CD14-positive monocyte (primary cell): ENCODE data around the gene DNAH3. TPM values are rescaled to one million over a fixed set of nuclear protein-coding genes. Genes with fewer than 3 reads are reported as not detected.
"Not testable (repeated sequence)": the region's sequence is repeated elsewhere in the genome, so short reads cannot be mapped to it uniquely, and the experiment has no call there.

Source experiments
- DNase-seq, 3 donors: peaks; one replicate each; pipeline ENCODE4 v3.0.0-alpha.2; 2011 to 2022
- H2AFZ ChIP-seq: 2 replicates; pipeline ENCODE4 v1.6.0; 2012; ENCODE audit warnings: mild to moderate bottlenecking, low read depth, low read length, inconsistent platforms; ENCODE audit not compliant: insufficient read depth, poor library complexity, severe bottlenecking
- H3K27ac ChIP-seq, 2 donors: 1 replicate in 1 of 2; 2 replicates in 1 of 2; pipeline ENCODE4 v1.5.1; 2012 to 2013; ENCODE audit warnings: low read length in 2 of 2, control low read depth in 1 of 2, inconsistent platforms in 1 of 2, low read depth in 1 of 2, mild to moderate bottlenecking in 1 of 2
- H3K27me3 ChIP-seq, 2 donors: one replicate each; pipeline versions ENCODE4 v1.6.0 to v1.6.1; 2011 to 2013; ENCODE audit warnings: low read length in 2 of 2; ENCODE audit not compliant: control insufficient read depth in 2 of 2, insufficient read depth in 2 of 2
- H3K36me3 ChIP-seq, 2 donors: replicated peaks in 1 of 2; 1 replicate in 1 of 2; 2 replicates in 1 of 2; pipeline versions ENCODE4 v1.5.1 to v1.6.1; 2012 to 2013; ENCODE audit warnings: low read length in 2 of 2, control low read depth in 1 of 2, inconsistent platforms in 1 of 2, mild to moderate bottlenecking in 1 of 2; ENCODE audit not compliant: insufficient read depth in 2 of 2, control insufficient read depth in 1 of 2
- H3K4me1 ChIP-seq, 2 donors: 1 replicate in 1 of 2; 2 replicates in 1 of 2; pipeline versions ENCODE4 v1.5.1 to v1.6.1; 2012 to 2013; ENCODE audit warnings: low read length in 2 of 2, control low read depth in 1 of 2, inconsistent platforms in 1 of 2, mild to moderate bottlenecking in 1 of 2, moderate library complexity in 1 of 2; ENCODE audit not compliant: insufficient read depth in 2 of 2, control insufficient read depth in 1 of 2
- H3K4me2 ChIP-seq: replicated peaks from 2 replicates; pipeline ENCODE3; 2012; ENCODE audit warnings: low read length, moderate library complexity, mild to moderate bottlenecking; ENCODE audit not compliant: poor library complexity, severe bottlenecking; ENCODE audit errors: extremely low read depth
- H3K4me3 ChIP-seq, 3 experiments: fragments of 200-600 bp in 1 of 3; sonication (generic) in 1 of 3; replicated peaks in 1 of 3; 1 replicate in 2 of 3; 2 replicates in 1 of 3; pipeline ENCODE4 v1.5.1; 2011 to 2013; ENCODE audit warnings: low read length in 3 of 3, mild to moderate bottlenecking in 3 of 3, control low read depth in 2 of 3, low read depth in 2 of 3, inconsistent platforms in 1 of 3, moderate library complexity in 1 of 3
- H3K79me2 ChIP-seq: 2 replicates; pipeline ENCODE4 v1.6.0; 2012; ENCODE audit warnings: mild to moderate bottlenecking, control low read depth, inconsistent platforms, low read length, moderate library complexity; ENCODE audit not compliant: insufficient read depth
- H3K9ac ChIP-seq: 2 replicates; pipeline ENCODE4 v1.6.0; 2017; ENCODE audit warnings: low read length, mild to moderate bottlenecking; ENCODE audit not compliant: insufficient read depth, poor library complexity, severe bottlenecking
- H3K9me3 ChIP-seq, 2 donors: replicated peaks in 1 of 2; 1 replicate in 1 of 2; 2 replicates in 1 of 2; pipeline versions ENCODE4 v1.5.1 to v1.6.1; 2012 to 2013; ENCODE audit warnings: low read length in 2 of 2, control low read depth in 1 of 2; ENCODE audit not compliant: control insufficient read depth in 1 of 2, insufficient read depth in 1 of 2
- H4K20me1 ChIP-seq: 2 replicates; pipeline ENCODE4 v1.6.0; 2012; ENCODE audit warnings: mild to moderate bottlenecking, low read length, control low read depth, moderate library complexity; ENCODE audit not compliant: insufficient read depth
- H3K27ac Mint-ChIP-seq, 7 donors: one replicate each; pipeline ENCODE4 v1.8.0; 2020; ENCODE audit warnings: mild to moderate bottlenecking in 7 of 7, mixed read lengths in 7 of 7, moderate library complexity in 6 of 7, inconsistent platforms in 2 of 7
- H3K27me3 Mint-ChIP-seq, 3 donors: one replicate each; pipeline ENCODE4 v1.8.0; 2021 to 2022; ENCODE audit warnings: low read depth in 3 of 3, mild to moderate bottlenecking in 3 of 3, mixed read lengths in 3 of 3, moderate library complexity in 3 of 3, inconsistent platforms in 1 of 3
- H3K36me3 Mint-ChIP-seq, 2 donors: one replicate each; pipeline ENCODE4 v1.8.0; 2020; ENCODE audit warnings: mixed read lengths in 2 of 2, inconsistent platforms in 1 of 2, mild to moderate bottlenecking in 1 of 2
- H3K4me1 Mint-ChIP-seq: one replicate; pipeline ENCODE4 v1.8.0; 2020; ENCODE audit warnings: mild to moderate bottlenecking, mixed read lengths
- H3K4me3 Mint-ChIP-seq, 2 donors: one replicate each; pipeline ENCODE4 v1.8.0; 2020; ENCODE audit warnings: mild to moderate bottlenecking in 2 of 2, mixed read lengths in 2 of 2, moderate library complexity in 1 of 2
- H3K9me3 Mint-ChIP-seq, 7 donors: one replicate each; pipeline ENCODE4 v1.8.0; 2020 to 2022; ENCODE audit warnings: mixed read lengths in 7 of 7, mild to moderate bottlenecking in 6 of 7, moderate library complexity in 6 of 7, inconsistent platforms in 2 of 7
- WGBS: methylation state at CpG from one replicate; pipeline ENCODE4 v1.1.5; 2013; ENCODE audit warnings: missing lambda C conversion rate; ENCODE audit not compliant: insufficient coverage; 5-methylcytosine and 5-hydroxymethylcytosine counted together
- intact Hi-C, 2 donors: fragments of 100-400 bp; cut with micrococcal nuclease; formaldehyde crosslinking; loops; one replicate each; pipeline versions ENCODE4 v1.15.0 to v1.15.1; 2023
- polyA plus RNA-seq, 3 donors: library from polyadenylated mRNA; depleted of rRNA in 1 of 3; unstranded in 2 of 3; stranded (reverse) in 1 of 3; fragments of 300-500 nt in 2 of 3; fragments of >200 nt in 1 of 3; fragmentation: Illumina TruSeq in 2 of 3; gene quantifications; 1 replicate in 2 of 3; 2 replicates in 1 of 3; pipeline ENCODE4 v1.2.3, GENCODE V29; 2012 to 2021
- TF ChIP-seq, protein P1 (sequence below): fragments of 200-600 bp; IDR thresholded peaks from one replicate; pipeline ENCODE4 v1.8.0; 2022; ENCODE audit warnings: antibody characterized with exemption, mild to moderate bottlenecking

The DNAH3 gene
- polyA plus RNA-seq, 3 donors, result not detected

DNA sequence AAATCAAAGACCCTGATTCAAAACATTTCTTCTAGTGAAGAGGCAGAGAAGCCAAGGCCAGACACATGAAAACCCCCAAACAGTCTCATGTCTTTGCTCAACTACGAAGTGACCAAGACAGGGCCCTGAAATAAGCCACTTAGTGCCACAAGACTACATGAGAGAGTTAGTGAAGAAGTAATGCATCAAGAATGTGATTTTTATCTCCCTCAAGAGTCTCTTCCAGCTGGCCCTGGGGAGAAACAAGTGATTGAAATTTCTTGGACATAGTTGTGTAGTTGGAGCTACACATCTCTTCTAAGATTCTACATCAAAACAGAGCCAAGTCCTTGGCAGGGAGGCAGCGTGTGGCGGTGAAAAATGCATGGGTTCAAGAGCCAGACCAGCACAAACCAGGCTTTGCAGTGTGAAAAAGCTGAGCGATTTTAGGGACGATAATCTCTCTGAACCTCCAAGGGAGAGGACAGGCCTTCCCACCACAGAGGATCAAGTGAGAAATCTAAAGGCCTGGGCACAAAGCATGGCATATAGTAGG is 219.5 kb downstream of the DNAH3 start:
- H3K27ac Mint-ChIP-seq, result no peak overlapping the region
- WGBS, result 96% methylated on average over 4 of the region's 5 CpGs
- no peaks in the 10 kb centered on the region for H4K20me1 ChIP-seq

DNA sequence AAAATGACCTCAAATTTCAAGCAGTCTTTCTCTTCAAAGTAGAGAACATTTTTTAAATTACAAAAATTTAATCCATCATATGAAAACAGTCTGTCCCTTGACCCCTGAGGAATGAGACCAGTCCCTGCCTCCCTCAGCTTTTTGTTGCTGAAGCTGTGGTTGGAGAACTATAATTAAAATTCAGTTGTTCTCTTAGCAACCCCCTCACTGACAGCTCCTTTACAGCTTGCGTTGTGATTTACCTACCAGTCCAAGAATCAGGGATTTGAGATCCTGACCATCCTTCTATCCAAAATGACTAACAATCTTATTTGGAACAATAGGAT is 220.3 kb downstream of the DNAH3 start:
- intact Hi-C loops, result loop anchor here in 1 of 2 donors (10.0 kb wide), 1 partner anchor 66 kb away; no protein-coding TSS in a partner anchor
- H3K4me1 ChIP-seq, result no peaks in the 10 kb centered on the region

More for the DNA sequence above, 219.5 kb downstream of the DNAH3 start:
- Histone ChIP-seq H3K27me3 (no peaks in the 10 kb centered on the region), H3K36me3 (no peaks in the 10 kb centered on the region), H2AFZ (no peak overlapping the region), H3K79me2 (no peaks in the 10 kb centered on the region), H3K4me2 (no peak overlapping the region), H3K27ac (no peak overlapping the region), H3K4me3 (no peak overlapping the region), H3K9me3 (no peaks in the 10 kb centered on the region), H3K9ac (no peak overlapping the region), H3K4me1 (no peaks in the 10 kb centered on the region)
- intact Hi-C loops, result loop anchor here in 1 of 2 donors (10.0 kb wide), 1 partner anchor 66 kb away; no protein-coding TSS in a partner anchor
- no peak overlapping the region for H3K4me3 Mint-ChIP-seq
- TF ChIP-seq, protein P1, sequence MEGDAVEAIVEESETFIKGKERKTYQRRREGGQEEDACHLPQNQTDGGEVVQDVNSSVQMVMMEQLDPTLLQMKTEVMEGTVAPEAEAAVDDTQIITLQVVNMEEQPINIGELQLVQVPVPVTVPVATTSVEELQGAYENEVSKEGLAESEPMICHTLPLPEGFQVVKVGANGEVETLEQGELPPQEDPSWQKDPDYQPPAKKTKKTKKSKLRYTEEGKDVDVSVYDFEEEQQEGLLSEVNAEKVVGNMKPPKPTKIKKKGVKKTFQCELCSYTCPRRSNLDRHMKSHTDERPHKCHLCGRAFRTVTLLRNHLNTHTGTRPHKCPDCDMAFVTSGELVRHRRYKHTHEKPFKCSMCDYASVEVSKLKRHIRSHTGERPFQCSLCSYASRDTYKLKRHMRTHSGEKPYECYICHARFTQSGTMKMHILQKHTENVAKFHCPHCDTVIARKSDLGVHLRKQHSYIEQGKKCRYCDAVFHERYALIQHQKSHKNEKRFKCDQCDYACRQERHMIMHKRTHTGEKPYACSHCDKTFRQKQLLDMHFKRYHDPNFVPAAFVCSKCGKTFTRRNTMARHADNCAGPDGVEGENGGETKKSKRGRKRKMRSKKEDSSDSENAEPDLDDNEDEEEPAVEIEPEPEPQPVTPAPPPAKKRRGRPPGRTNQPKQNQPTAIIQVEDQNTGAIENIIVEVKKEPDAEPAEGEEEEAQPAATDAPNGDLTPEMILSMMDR, result no peak
- H3K36me3 Mint-ChIP-seq, result no peaks in the 10 kb centered on the region
- peaks cover 2 to 3% (median 2%) of the 10 kb centered on the region in 3 donors for H3K27me3 Mint-ChIP-seq
- DNase-seq, result no peak
- no peaks in the 10 kb centered on the region for H3K9me3 Mint-ChIP-seq
- H3K4me1 Mint-ChIP-seq, result no peaks in the 10 kb centered on the region

DNA sequence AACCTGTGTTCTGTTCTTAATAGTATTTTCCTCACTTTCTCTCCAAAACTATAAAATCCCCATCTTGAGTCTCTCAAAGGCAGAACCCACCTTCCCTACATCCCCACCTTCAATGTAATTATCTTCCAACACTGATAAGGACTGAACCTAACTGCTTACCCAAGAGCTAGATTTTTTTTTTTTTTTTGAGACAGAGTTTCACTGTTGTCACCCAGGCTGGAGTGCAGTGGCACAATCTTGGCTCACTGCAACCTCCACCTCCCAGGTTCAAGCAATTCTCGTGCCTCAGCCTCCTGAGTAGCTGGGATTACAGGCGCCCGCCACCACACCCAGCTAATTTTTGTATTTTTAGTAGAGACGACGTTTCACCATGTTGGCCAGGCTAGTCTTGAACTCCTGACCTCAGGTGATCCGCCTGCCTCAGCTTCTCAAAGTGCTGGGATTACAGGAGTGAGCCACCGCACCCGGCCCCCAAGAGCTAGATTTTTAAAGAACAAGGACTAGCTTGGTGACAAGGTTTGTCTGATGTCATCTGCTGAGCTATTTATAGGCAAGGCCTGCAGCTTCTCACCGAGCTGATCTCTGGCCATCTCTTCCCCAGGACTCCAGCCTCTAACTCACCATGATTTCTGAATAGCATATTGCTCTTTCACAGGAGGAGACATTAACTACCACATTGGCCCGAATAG is 220.8 kb downstream of the DNAH3 start:
- not testable (repeated sequence) for H4K20me1 ChIP-seq, H2AFZ ChIP-seq, H3K4me3 ChIP-seq, H3K27me3 Mint-ChIP-seq, H3K4me2 ChIP-seq, H3K36me3 Mint-ChIP-seq, H3K79me2 ChIP-seq, H3K4me1 ChIP-seq, H3K27ac Mint-ChIP-seq, DNase-seq, H3K9me3 Mint-ChIP-seq, H3K27me3 ChIP-seq, H3K4me3 Mint-ChIP-seq, H3K4me1 Mint-ChIP-seq, H3K9ac ChIP-seq, H3K36me3 ChIP-seq, H3K27ac ChIP-seq, H3K9me3 ChIP-seq
- WGBS, result 89% methylated on average over 7 of the region's 10 CpGs
- intact Hi-C loops, result loop anchor here in 1 of 2 donors (10.0 kb wide), 1 partner anchor 65 kb away; no protein-coding TSS in a partner anchor

More for the DNA sequence above, 220.3 kb downstream of the DNAH3 start:
- Histone ChIP-seq H2AFZ (no peak overlapping the region), H3K27me3 (no peaks in the 10 kb centered on the region), H3K36me3 (no peaks in the 10 kb centered on the region), H3K27ac (no peak overlapping the region), H3K79me2 (no peaks in the 10 kb centered on the region), H3K9me3 (no peaks in the 10 kb centered on the region), H3K4me2 (no peak overlapping the region), H4K20me1 (no peaks in the 10 kb centered on the region), H3K9ac (no peak overlapping the region), H3K4me3 (no peak overlapping the region)
- H3K36me3 Mint-ChIP-seq, result peaks cover 2 to 5% of the 10 kb centered on the region in 2 donors
- no CpG with 5 or more reads among the region's 1 CpG for WGBS
- H3K27me3 Mint-ChIP-seq, result peaks cover 0 to 2% (median 1%) of the 10 kb centered on the region in 3 donors
- no peaks in the 10 kb centered on the region for H3K9me3 Mint-ChIP-seq
- DNase-seq, result no peak
- H3K4me1 Mint-ChIP-seq, result no peaks in the 10 kb centered on the region
- H3K27ac Mint-ChIP-seq, result no peak overlapping the region
- TF ChIP-seq, protein P1, result no peak
- H3K4me3 Mint-ChIP-seq, result no peak overlapping the region
